GM12878 (cell line): ENCODE results near the gene AGRN. TPM values are rescaled to one million over a fixed set of nuclear protein-coding genes. Genes with fewer than 3 reads are reported as not detected.
A peak's percentile ranks its signal among the peaks of the same experiment; 100 is the strongest.

Experiments used
- ATAC-seq: fragments of 200-7000 bp; cut with Tn5 transposase; 3 replicates; pipeline ENCODE4 v1.9.1; 2020; ENCODE audit warnings: mild to moderate bottlenecking, moderate library complexity
- BruUV-seq: library from RNA; stranded (reverse); fragments of 400-500 nt; replicated peaks from 2 replicates; lab custom pipeline; 2021; lab: Mats Ljungman, UMichigan
- CTCF ChIA-PET: fragments of 300-600 bp; sonication (Branson Sonifier 250); formaldehyde crosslinking; extraction: SDS; loops from one replicate; lab custom pipeline; 2021; ENCODE audit warnings: inconsistent platforms; lab: Yijun Ruan, JAX
- POLR2A ChIA-PET: fragments of 350-600 bp; formaldehyde crosslinking; extraction: SDS; loops from one replicate; lab custom pipeline; 2021; ENCODE audit warnings: inconsistent platforms; lab: Charles Lee
- RAD21 ChIA-PET: fragments of 300-600 bp; sonication (Branson Sonifier 250); formaldehyde crosslinking; loops from one replicate; lab custom pipeline; 2023; ENCODE audit warnings: antibody characterized with exemption; ENCODE audit not compliant: unreplicated experiment; lab: Charles Lee
- SMC1A ChIA-PET: fragments of 300-600 bp; sonication (Branson Sonifier 250); formaldehyde crosslinking; loops from one replicate; lab custom pipeline; 2023; ENCODE audit not compliant: unreplicated experiment, uncharacterized antibody; lab: Charles Lee
- DNase-seq: peaks from one replicate; pipeline ENCODE4 v3.0.0-alpha.2; 2011; ENCODE audit warnings: low read depth, low spot score
- FAIRE-seq: peaks from 3 replicates; lab custom pipeline; 2011; peaks lifted over from hg19 to GRCh38; lab: Jason Lieb, UNC
- H2AFZ ChIP-seq: 2 replicates; pipeline ENCODE4 v1.6.0; 2011; ENCODE audit warnings: low read depth, low read length, control low read depth; ENCODE audit not compliant: control insufficient read depth
- H3K27ac ChIP-seq: 2 replicates; pipeline ENCODE4 v1.5.1; 2011; ENCODE audit warnings: control low read depth; ENCODE audit not compliant: control insufficient read depth, insufficient read depth
- H3K27me3 ChIP-seq, 2 experiments: replicated peaks in 1 of 2; 2 replicates each; pipeline versions ENCODE4 v1.6.0 to v1.6.1; 2011; ENCODE audit warnings: low read length in 1 of 2; ENCODE audit not compliant: control insufficient read depth in 2 of 2, insufficient read depth in 2 of 2
- H3K36me3 ChIP-seq, 2 experiments: 2 replicates each; pipeline ENCODE4 v1.5.1; 2011; ENCODE audit warnings: low read length in 1 of 2; ENCODE audit not compliant: control insufficient read depth in 2 of 2, insufficient read depth in 2 of 2
- H3K4me1 ChIP-seq: 2 replicates; pipeline ENCODE4 v1.6.1; 2011; ENCODE audit warnings: mild to moderate bottlenecking, low read length, moderate library complexity, mixed read lengths; ENCODE audit not compliant: control insufficient read depth, insufficient read depth
- H3K4me2 ChIP-seq: 2 replicates; pipeline ENCODE4 v1.6.0; 2011; ENCODE audit warnings: control low read depth; ENCODE audit not compliant: control insufficient read depth, insufficient read depth
- H3K4me3 ChIP-seq: fragments of 200-600 bp; sonication (generic); 2 replicates; pipeline ENCODE4 v1.5.1; 2016
- H3K79me2 ChIP-seq: 2 replicates; pipeline ENCODE4 v1.6.0; 2011; ENCODE audit warnings: low read length; ENCODE audit not compliant: control insufficient read depth, insufficient read depth
- H3K9ac ChIP-seq: 2 replicates; pipeline ENCODE4 v1.8.0; 2011; ENCODE audit warnings: low read length, control low read depth, mixed read lengths; ENCODE audit not compliant: control insufficient read depth, insufficient read depth
- H3K9me3 ChIP-seq: replicated peaks from 3 replicates; pipeline ENCODE4 v1.5.1; 2011; ENCODE audit warnings: mild to moderate bottlenecking, low read length; ENCODE audit not compliant: control insufficient read depth, insufficient read depth
- H4K20me1 ChIP-seq: 2 replicates; pipeline ENCODE4 v1.6.0; 2011; ENCODE audit not compliant: control insufficient read depth, insufficient read depth
- BCL11A ChIP-seq: IDR thresholded peaks from 2 replicates; pipeline ENCODE4 v1.6.1; 2011; ENCODE audit warnings: low read depth, low read length
- BCL3 ChIP-seq: IDR thresholded peaks from 2 replicates; pipeline ENCODE4 v1.6.1; 2011; ENCODE audit warnings: borderline replicate concordance, low read depth, mild to moderate bottlenecking, moderate library complexity, low read length; ENCODE audit not compliant: insufficient read depth, poor library complexity, severe bottlenecking
- HDAC6 ChIP-seq: fragments of 200-600 bp; sonication (generic); IDR thresholded peaks from one replicate; pipeline ENCODE4 v1.8.0; 2017; ENCODE audit warnings: antibody characterized with exemption; ENCODE audit not compliant: unreplicated experiment
- MYC ChIP-seq: IDR thresholded peaks from 2 replicates; pipeline ENCODE4 v1.6.1; 2011; ENCODE audit warnings: mild to moderate bottlenecking, low read length, moderate library complexity, inconsistent platforms; ENCODE audit not compliant: insufficient read depth, insufficient replicate concordance, insufficient read length, severe bottlenecking
- NFYB ChIP-seq: IDR thresholded peaks from 2 replicates; pipeline ENCODE4 v1.6.1; 2011; ENCODE audit warnings: low read depth, mild to moderate bottlenecking, low read length, improper control_type of control experiment, moderate library complexity; ENCODE audit not compliant: insufficient read depth
- PKNOX1 ChIP-seq: fragments of 450-650 bp; IDR thresholded peaks from 2 replicates; pipeline ENCODE4 v1.6.1; 2016; ENCODE audit warnings: mild to moderate bottlenecking
- PRDM15 ChIP-seq: fragments of 450-650 bp; formaldehyde crosslinking; IDR thresholded peaks from 2 replicates; pipeline ENCODE4 v1.4.0; 2020; ENCODE audit warnings: mild to moderate bottlenecking, moderate library complexity
- SUZ12 ChIP-seq: fragments of 200-600 bp; sonication (generic); IDR thresholded peaks from one replicate; pipeline ENCODE4 v1.6.1; 2018; ENCODE audit warnings: antibody characterized with exemption, mild to moderate bottlenecking; ENCODE audit not compliant: unreplicated experiment
- TAF1 ChIP-seq: IDR thresholded peaks from 2 replicates; pipeline ENCODE4 v1.6.1; 2011; ENCODE audit warnings: mild to moderate bottlenecking, low read depth, low read length, borderline replicate concordance
- ZBED1 ChIP-seq: IDR thresholded peaks from 2 replicates; pipeline ENCODE4 v1.6.1; 2016; ENCODE audit warnings: borderline replicate concordance
- ZNF687 ChIP-seq: fragments of 450-650 bp; IDR thresholded peaks from 2 replicates; pipeline ENCODE4 v1.6.1; 2017; ENCODE audit warnings: mild to moderate bottlenecking, moderate library complexity
- WGBS: methylation state at CpG from one replicate; pipeline ENCODE4 v1.1.6; 2016; ENCODE audit warnings: low lambda C conversion rate; ENCODE audit not compliant: insufficient replicate concordance, insufficient coverage; ENCODE audit errors: missing lambda C conversion rate; 5-methylcytosine and 5-hydroxymethylcytosine counted together
- in situ Hi-C: fragments of 300-500 bp; cut with MboI; formaldehyde crosslinking; loops from 9 replicates; pipeline ENCODE4 v1.14.3; 2018; ENCODE audit warnings: mixed read lengths
- intact Hi-C: fragments of 100-400 bp; cut with micrococcal nuclease; formaldehyde crosslinking; loops from one replicate; pipeline ENCODE4 v1.14.2; 2022; ENCODE audit not compliant: unreplicated experiment
- polyA plus RNA-seq, 11 experiments: library from polyadenylated mRNA; depleted of rRNA in 4 of 11; unstranded in 6 of 11; stranded (reverse) in 5 of 11; fragments of >200 nt; fragmentation: Nextera tagmentation in 4 of 11; fragmentation: Illumina TruSeq in 1 of 11; extraction: Ambion mirVana in 4 of 11; extraction: Trizol in 1 of 11; gene quantifications; 1 replicate in 1 of 11; 2 replicates in 10 of 11; pipeline versions ENCODE4 v1.2.1 to v1.2.3, GENCODE V29; 2011 to 2016; ENCODE audit warnings: inconsistent platforms in 2 of 11, missing spikeins in 2 of 11, low read depth in 1 of 11
- total RNA-seq, 4 experiments: library from RNA; depleted of rRNA in 3 of 4; stranded (reverse); fragments of >200 nt in 3 of 4; fragmentation: Illumina TruSeq in 1 of 4; extraction: Trizol in 1 of 4; gene quantifications; 2 replicates each; pipeline versions ENCODE4 v1.2.1 to v1.2.3, GENCODE V29; 2013 to 2021

The AGRN gene
- total and polyA plus RNA-seq, 10 of the 15 experiments (the other 5 are each of a cell fraction or from before 2014, with no cell fraction given) = 0.02 to 41.8 (median 4.1) TPM

- SMC1A ChIA-PET = interaction anchor here (1.0 to 2.0 kb wide), 3 partner anchors 8 to 16 kb away, joined by 4 to 11 read pairs (median 8); partner anchors contain the start of gene ISG15
- Histone ChIP-seq H3K79me2 (no peaks in the 10 kb centered on the region), H3K4me2 (peak overlapping the region; percentile 96), H4K20me1 (no peaks in the 10 kb centered on the region), H3K4me3 (peak overlapping the region; percentile 48; the same call in 1 of the 2 replicates), H3K9ac (no peak overlapping the region), H3K27me3 (peaks cover 0 to 20% of the 10 kb centered on the region in 2 experiments; a peak in 2 of 4 replicates), H3K4me1 (peaks cover 26% of the 10 kb centered on the region), H2AFZ (no peak overlapping the region; the same call in 1 of the 2 replicates), H3K9me3 (no peaks in the 10 kb centered on the region), H3K36me3 (no peaks in the 10 kb centered on the region), H3K27ac (no peak overlapping the region)
- POLR2A ChIA-PET = interaction anchor here (0.7 to 5.4 kb wide), 4 partner anchors 9 to 12 kb away, joined by 3 to 22 read pairs (median 6); partner anchors contain the start of gene ISG15
- in situ Hi-C loops = no loop called here
- WGBS = 3% methylated on average over 25 of the region's 58 CpGs
- DNase-seq (no peak), ATAC-seq (no peak), FAIRE-seq (no peak)
- BruUV-seq = TSS peak; percentile 64
- intact Hi-C loops = no loop called here
- CTCF ChIA-PET = interaction anchor here (0.7 to 5.6 kb wide), 10 partner anchors 9 to 291 kb away, joined by 3 to 56 read pairs (median 4); partner anchors contain the start of genes ISG15 and PERM1
- RAD21 ChIA-PET = interaction anchor here (1.0 to 2.3 kb wide), 6 partner anchors 8 to 63 kb away, joined by 3 to 13 read pairs (median 5); partner anchors contain the start of gene AGRN
- TF ChIP-seq ZBED1 = no peak
- TF ChIP-seq BCL3 = no peak
- TF ChIP-seq SUZ12 = no peak
- no peak for TF ChIP-seq HDAC6
- TF ChIP-seq ZNF687 = no peak
- TF ChIP-seq MYC = no peak
- TF ChIP-seq TAF1 = no peak
- TF ChIP-seq PKNOX1 = peak; percentile 42; the same call in 1 of the 2 replicates
- no peak for TF ChIP-seq NFYB
- TF ChIP-seq PRDM15 (CRISPR knock-in tag) = no peak
- TF ChIP-seq BCL11A = no peak
Measured at GRCh38 chr1:1001057-1001783, 18.7 kb upstream of the AGRN start.
